HepG2 (cell line): ENCODE data around the gene FANCD2OS. TPM values are rescaled to one million over a fixed set of nuclear protein-coding genes. Genes with fewer than 3 reads are reported as not detected.

Source experiments
- GABPA ChIP-seq, 2 experiments: IDR thresholded peaks; 2 replicates each; pipeline ENCODE4 v1.6.1; 2011 to 2016; ENCODE audit warnings: low read depth in 2 of 2, low read length in 1 of 2, missing biosample characterization in 1 of 2, missing genetic modification characterization in 1 of 2
- NRL ChIP-seq: sonication (generic); formaldehyde crosslinking; IDR thresholded peaks from 2 replicates; pipeline ENCODE4 v1.5.0; 2020; ENCODE audit warnings: missing genetic modification reagents, mild to moderate bottlenecking, moderate library complexity, borderline replicate concordance
- SIX1 ChIP-seq: sonication (generic); formaldehyde crosslinking; IDR thresholded peaks from 2 replicates; pipeline ENCODE4 v1.4.0; 2020; ENCODE audit warnings: missing genetic modification reagents, borderline replicate concordance
- THRA ChIP-seq: sonication (generic); formaldehyde crosslinking; IDR thresholded peaks from 2 replicates; pipeline ENCODE4 v1.4.0; 2020; ENCODE audit warnings: missing genetic modification reagents, borderline replicate concordance
- ZFP82 ChIP-seq: sonication (generic); formaldehyde crosslinking; IDR thresholded peaks from 2 replicates; pipeline ENCODE4 v1.5.1; 2020; ENCODE audit warnings: mild to moderate bottlenecking, missing genetic modification reagents, borderline replicate concordance
- ZNF232 ChIP-seq: sonication (generic); formaldehyde crosslinking; IDR thresholded peaks from 2 replicates; pipeline ENCODE4 v1.4.0; 2020; ENCODE audit warnings: missing genetic modification reagents, borderline replicate concordance
- ZNF235 ChIP-seq: sonication (generic); formaldehyde crosslinking; IDR thresholded peaks from 2 replicates; pipeline ENCODE4 v1.8.1; 2023; ENCODE audit warnings: mild to moderate bottlenecking, missing genetic modification reagents, borderline replicate concordance
- ZNF646 ChIP-seq: sonication (generic); formaldehyde crosslinking; IDR thresholded peaks from 2 replicates; pipeline ENCODE4 v1.9.0; 2021; ENCODE audit warnings: mild to moderate bottlenecking, missing genetic modification reagents
- ZNF800 ChIP-seq: sonication (generic); formaldehyde crosslinking; IDR thresholded peaks from 2 replicates; pipeline ENCODE4 v1.4.0; 2020; ENCODE audit warnings: missing genetic modification reagents
- polyA plus RNA-seq, 8 experiments: library from polyadenylated mRNA; depleted of rRNA in 3 of 8; stranded (reverse) in 7 of 8; unstranded in 1 of 8; fragments of >200 nt; fragmentation: Illumina TruSeq in 4 of 8; extraction: Trizol in 4 of 8; gene quantifications; 2 replicates each; pipeline versions ENCODE4 v1.2.1 to v1.2.3, GENCODE V29; 2011 to 2016; ENCODE audit warnings: low read depth in 4 of 8, missing spikeins in 1 of 8, mixed read lengths in 1 of 8; ENCODE audit not compliant: insufficient read depth in 1 of 8
- total RNA-seq, 5 experiments: library from RNA; depleted of rRNA; stranded (reverse); fragments of >200 nt; fragmentation: Illumina TruSeq; extraction: Trizol; gene quantifications; 2 replicates each; pipeline ENCODE4 v1.2.3, GENCODE V29; 2016; ENCODE audit warnings: low read depth in 1 of 5
- TF ChIP-seq, protein P1 (sequence below): sonication (generic); formaldehyde crosslinking; IDR thresholded peaks from 2 replicates; pipeline ENCODE4 v1.4.0; 2020; ENCODE audit warnings: missing genetic modification reagents
- TF ChIP-seq, protein P2 (sequence below): sonication (generic); formaldehyde crosslinking; IDR thresholded peaks from 2 replicates; pipeline ENCODE4 v1.5.0; 2020; ENCODE audit warnings: mild to moderate bottlenecking, missing genetic modification reagents, borderline replicate concordance

Gene FANCD2OS
- total and polyA plus RNA-seq, 2 of the 13 experiments (the other 11 are each of a cell fraction or from before 2014, with no cell fraction given), result not detected

DNA sequence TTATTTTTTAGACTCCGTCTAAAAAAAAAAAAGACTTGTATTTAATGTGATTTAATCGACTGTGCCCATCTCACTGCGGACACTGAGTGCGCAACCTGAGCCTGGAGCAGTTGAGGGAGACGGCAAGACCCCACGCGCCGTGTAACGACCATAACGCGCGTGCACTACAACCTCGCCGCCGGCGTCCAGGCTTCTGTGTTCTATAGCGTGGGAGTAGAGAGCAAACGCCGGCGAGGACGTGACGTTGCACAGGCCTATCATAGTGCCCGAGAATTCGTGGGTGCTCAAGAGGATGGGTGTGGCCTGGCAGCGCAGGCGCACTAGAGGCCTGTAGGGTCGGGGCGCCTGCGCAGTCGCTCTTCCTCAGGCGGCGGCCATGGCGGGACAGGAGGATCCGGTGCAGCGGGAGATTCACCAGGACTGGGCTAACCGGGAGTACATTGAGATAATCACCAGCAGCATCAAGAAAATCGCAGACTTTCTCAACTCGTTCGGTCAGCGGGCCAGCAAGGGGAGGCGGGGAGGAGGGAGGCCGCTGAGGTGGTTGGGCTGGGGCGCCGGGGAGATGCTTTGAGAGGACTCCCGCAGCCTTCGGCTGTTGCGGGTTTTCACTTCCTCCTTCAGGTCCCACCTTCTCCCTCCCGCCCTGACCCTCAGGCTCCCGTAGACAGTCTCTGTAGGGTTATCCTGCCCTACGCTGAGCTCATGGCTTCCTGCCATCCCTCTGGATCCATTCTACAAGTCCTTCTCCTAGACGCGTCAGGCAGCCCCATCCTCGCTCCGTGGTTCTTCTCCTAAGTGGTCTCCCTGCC, 7.5 kb upstream of the FANCD2OS start, which contains the start of gene BRK1 (continued):
- TF ChIP-seq ZNF646 (CRISPR knock-in tag) (0 out of 2 replicates have a peak, but pooled peaks have one; percentile 23), THRA (CRISPR knock-in tag) (peak; percentile 67), ZNF800 (no peak), ZNF232 (CRISPR knock-in tag) (0 out of 2 replicates have a peak, but pooled peaks have one; percentile 71), NRL (CRISPR knock-in tag) (peak; percentile 63; the same call in 1 of the 2 replicates), SIX1 (CRISPR knock-in tag) (no peak), ZFP82 (CRISPR knock-in tag) (0 out of 2 replicates have a peak, but pooled peaks have one; percentile 39), ZNF235 (CRISPR knock-in tag) (no peak), GABPA (IDR thresholded peaks at IDR 0.05; ENCODE audit: low read depth, low read length) (no peak), GABPA (CRISPR knock-in tag; IDR thresholded peaks at IDR 0.05; ENCODE audit: low read depth) (peak; percentile 67)
- TF ChIP-seq, protein P1, sequence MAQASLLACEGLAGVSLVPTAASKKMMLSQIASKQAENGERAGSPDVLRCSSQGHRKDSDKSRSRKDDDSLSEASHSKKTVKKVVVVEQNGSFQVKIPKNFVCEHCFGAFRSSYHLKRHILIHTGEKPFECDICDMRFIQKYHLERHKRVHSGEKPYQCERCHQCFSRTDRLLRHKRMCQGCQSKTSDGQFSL, result no peak
- TF ChIP-seq, protein P2, sequence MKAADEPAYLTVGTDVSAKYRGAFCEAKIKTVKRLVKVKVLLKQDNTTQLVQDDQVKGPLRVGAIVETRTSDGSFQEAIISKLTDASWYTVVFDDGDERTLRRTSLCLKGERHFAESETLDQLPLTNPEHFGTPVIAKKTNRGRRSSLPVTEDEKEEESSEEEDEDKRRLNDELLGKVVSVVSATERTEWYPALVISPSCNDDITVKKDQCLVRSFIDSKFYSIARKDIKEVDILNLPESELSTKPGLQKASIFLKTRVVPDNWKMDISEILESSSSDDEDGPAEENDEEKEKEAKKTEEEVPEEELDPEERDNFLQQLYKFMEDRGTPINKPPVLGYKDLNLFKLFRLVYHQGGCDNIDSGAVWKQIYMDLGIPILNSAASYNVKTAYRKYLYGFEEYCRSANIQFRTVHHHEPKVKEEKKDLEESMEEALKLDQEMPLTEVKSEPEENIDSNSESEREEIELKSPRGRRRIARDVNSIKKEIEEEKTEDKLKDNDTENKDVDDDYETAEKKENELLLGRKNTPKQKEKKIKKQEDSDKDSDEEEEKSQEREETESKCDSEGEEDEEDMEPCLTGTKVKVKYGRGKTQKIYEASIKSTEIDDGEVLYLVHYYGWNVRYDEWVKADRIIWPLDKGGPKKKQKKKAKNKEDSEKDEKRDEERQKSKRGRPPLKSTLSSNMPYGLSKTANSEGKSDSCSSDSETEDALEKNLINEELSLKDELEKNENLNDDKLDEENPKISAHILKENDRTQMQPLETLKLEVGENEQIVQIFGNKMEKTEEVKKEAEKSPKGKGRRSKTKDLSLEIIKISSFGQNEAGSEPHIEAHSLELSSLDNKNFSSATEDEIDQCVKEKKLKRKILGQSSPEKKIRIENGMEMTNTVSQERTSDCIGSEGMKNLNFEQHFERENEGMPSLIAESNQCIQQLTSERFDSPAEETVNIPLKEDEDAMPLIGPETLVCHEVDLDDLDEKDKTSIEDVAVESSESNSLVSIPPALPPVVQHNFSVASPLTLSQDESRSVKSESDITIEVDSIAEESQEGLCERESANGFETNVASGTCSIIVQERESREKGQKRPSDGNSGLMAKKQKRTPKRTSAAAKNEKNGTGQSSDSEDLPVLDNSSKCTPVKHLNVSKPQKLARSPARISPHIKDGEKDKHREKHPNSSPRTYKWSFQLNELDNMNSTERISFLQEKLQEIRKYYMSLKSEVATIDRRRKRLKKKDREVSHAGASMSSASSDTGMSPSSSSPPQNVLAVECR (CRISPR knock-in tag), result peak; percentile 77; the same call in 1 of the 2 replicates
